ENCODE data around the gene RHEB.

Gene RHEB

GRCh38 chr7:151489498-151489897, 30.2 kb downstream of the RHEB start:
- DNase-seq (ENCODE audit: low read depth) = no peak
- TF ChIP-seq CTCF (IDR thresholded peaks at IDR 0.05; ENCODE audit: control insufficient read depth, insufficient read depth, low read depth, low read length, missing control alignments) = no peak
- no peak overlapping the region for H3K4me3 ChIP-seq (ENCODE audit: control insufficient read depth, low read depth, low read length)

- DNase-seq (ENCODE audit: low read depth) = no peak
- no peak overlapping the region for H3K4me3 ChIP-seq (ENCODE audit: control insufficient read depth, low read depth, low read length)
- no peak for TF ChIP-seq CTCF (IDR thresholded peaks at IDR 0.05; ENCODE audit: control insufficient read depth, insufficient read depth, low read depth, low read length, missing control alignments)
Observed at GRCh38 chr7:151488096-151488495, 31.6 kb downstream of the RHEB start.

GRCh38 chr7:151487228-151487627, 32.5 kb downstream of the RHEB start:
- TF ChIP-seq CTCF (IDR thresholded peaks at IDR 0.05; ENCODE audit: control insufficient read depth, insufficient read depth, low read depth, low read length, missing control alignments) = no peak
- no peak overlapping the region for H3K4me3 ChIP-seq (ENCODE audit: control insufficient read depth, low read depth, low read length)
- DNase-seq (ENCODE audit: low read depth) = no peak

GRCh38 chr7:151486074-151486473, 33.6 kb downstream of the RHEB start:
- no peak overlapping the region for H3K4me3 ChIP-seq (ENCODE audit: control insufficient read depth, low read depth, low read length)
- no peak for TF ChIP-seq CTCF (IDR thresholded peaks at IDR 0.05; ENCODE audit: control insufficient read depth, insufficient read depth, low read depth, low read length, missing control alignments)

GRCh38 chr7:151484971-151485707, 34.6 kb downstream of the RHEB start:
- no peak for TF ChIP-seq CTCF (IDR thresholded peaks at IDR 0.05; ENCODE audit: control insufficient read depth, insufficient read depth, low read depth, low read length, missing control alignments)
- DNase-seq (ENCODE audit: low read depth) = peak; percentile 55
- H3K4me3 ChIP-seq (ENCODE audit: control insufficient read depth, low read depth, low read length) = no peak overlapping the region

More at GRCh38 chr7:151486074-151486473, 33.6 kb downstream of the RHEB start:
- DNase-seq (ENCODE audit: low read depth) = no peak

GRCh38 chr7:151483711-151483983, 36.0 kb downstream of the RHEB start:
- no peak for DNase-seq (ENCODE audit: low read depth)
- no peak overlapping the region for H3K4me3 ChIP-seq (ENCODE audit: control insufficient read depth, low read depth, low read length)
- TF ChIP-seq CTCF (IDR thresholded peaks at IDR 0.05; ENCODE audit: control insufficient read depth, insufficient read depth, low read depth, low read length, missing control alignments) = no peak
